NCI-H82 treated with DMSO at 0.1 percent for 48 hours (cell line): Measurements from ENCODE around the gene SERPINB7.
"Not testable (repeated sequence)": the region's sequence is repeated elsewhere in the genome, so short reads cannot be mapped to it uniquely, and the experiment has no call there.

ENCODE experiments used
- DNase-seq: peaks from one replicate; lab custom pipeline; 2025; ENCODE audit not compliant: unreplicated experiment; lab: John Stamatoyannopoulos, UW

The SERPINB7 gene

GRCh38 chr18:63775166-63775730 is at the start of gene SERPINB7:
TSS of gene SERPINB7 (plus strand) at chr18:63775418. CDS start at chr18:63782373, 6,955 bp downstream.
- DNase-seq: no peak

DNA sequence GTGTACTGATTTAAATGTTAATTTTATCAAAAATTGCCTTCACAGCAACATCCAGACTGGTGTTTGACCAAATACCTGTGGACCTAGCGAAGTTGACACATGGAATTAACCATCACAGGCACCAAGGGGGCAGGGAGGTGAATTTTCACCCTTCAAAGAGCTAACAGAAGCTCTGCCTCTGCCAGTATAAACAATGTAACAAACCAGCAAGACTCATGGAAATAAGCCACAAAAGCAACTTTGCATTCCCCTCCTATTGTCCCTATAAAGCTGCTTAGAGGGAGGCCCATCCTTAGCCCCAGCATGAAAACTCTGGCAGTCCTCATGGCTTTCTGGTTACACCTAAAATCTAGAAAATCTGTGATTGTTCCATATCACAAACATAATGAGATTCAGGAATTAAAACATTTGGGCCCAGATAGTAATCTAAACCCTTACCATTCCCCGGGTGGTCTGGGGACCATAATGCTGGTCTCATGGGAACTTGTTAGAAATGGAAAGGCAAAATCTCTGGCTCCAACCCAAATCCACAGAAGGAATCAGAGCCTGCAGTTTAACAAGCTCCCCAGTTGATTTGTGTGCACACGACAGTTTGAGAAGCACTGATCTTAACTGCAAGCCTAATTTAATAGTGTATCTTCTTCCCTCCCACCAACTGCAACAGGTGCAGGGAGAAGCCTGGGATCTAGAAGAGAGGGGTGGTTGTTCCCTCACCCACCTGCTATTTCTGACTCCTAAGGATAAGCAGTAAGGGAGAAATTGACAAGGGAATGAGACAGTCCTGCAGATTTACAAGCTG is 49.3 kb upstream of the SERPINB7 start:
- no peak for DNase-seq

DNA sequence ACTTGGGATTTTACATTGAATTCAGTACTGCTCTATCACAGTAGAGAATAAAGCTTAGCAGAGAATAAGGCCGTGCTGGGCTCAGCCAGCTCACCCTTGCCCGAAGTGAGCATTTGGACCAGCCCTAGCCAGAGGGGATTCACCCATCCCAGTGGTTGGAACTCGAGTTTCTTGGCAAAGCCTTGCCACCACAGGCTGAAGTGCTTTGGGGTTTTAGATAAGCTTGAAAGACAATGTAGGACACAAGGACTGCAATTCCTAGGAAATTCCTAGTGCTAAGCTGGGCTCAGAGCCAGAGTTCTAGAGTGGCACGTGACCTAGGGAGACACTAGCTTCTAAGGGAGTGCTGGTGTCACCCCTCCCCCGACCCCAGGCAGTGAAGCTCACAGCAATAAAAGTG is 44.4 kb upstream of the SERPINB7 start:
- DNase-seq: no peak

- DNase-seq: no peak
Observed at GRCh38 chr18:63731215-63731614, 44.0 kb upstream of the SERPINB7 start.

- no peak for DNase-seq
Observed at GRCh38 chr18:63736876-63737275, 38.3 kb upstream of the SERPINB7 start.

DNA sequence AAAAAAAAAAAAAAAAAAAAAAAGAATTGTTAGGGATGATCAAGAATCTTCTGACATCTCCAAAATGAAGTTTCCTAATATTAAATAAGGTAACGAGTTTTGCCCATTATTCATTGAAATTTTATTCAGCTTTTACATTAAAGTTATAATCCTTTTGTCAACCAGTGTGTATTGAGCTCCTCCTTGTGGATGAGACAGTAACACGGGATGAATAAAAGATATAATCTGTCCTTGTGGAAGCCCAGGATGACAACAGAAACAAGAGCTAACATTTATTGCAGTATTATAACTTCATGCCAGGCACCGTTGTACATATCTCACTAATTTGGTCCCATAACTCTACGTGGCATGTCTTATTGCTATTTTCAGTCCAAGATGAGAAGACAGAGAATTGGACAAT is 33.4 kb upstream of the SERPINB7 start:
- no peak for DNase-seq

DNA sequence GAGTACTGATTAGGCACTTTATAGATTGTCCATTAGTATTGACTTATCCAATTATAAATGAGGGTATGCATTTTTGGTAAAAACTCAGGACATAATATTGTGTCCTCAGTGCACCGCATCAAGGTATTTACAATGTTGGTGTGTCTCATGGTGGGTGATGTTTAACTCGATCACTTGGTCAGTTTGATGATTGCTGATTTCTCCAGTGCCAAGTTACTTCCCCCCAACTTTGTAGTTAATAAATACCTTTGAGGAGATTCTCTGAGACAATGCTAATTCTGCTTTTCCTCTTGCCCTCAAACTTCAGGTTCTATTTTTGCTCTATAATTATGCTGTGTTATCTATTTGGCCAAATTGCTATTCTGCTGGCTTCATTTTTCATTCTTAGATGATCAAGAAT is 28.2 kb upstream of the SERPINB7 start:
- DNase-seq: no peak

- no peak for DNase-seq
Observed at GRCh38 chr18:63749489-63749888, 25.7 kb upstream of the SERPINB7 start.

DNA sequence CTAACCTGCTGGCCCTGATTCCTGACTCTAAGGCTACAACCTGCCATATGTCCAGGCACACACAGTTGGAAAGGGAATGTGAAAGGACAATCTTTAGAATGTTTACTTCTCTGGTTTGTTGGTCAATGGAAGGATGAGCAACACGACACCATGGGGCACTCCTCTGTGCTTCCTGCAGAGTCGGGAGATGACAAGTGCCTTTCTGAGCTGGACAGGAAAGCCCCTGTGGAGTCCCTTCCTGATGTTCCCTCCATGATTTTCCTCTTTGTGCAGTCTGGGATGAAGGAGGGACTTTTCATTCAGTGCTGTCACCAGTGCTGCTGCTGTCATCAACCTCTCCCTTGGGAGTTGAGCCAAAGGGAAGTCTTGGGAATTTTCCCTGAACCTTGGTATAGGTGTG is 22.6 kb upstream of the SERPINB7 start:
- DNase-seq: no peak

DNA sequence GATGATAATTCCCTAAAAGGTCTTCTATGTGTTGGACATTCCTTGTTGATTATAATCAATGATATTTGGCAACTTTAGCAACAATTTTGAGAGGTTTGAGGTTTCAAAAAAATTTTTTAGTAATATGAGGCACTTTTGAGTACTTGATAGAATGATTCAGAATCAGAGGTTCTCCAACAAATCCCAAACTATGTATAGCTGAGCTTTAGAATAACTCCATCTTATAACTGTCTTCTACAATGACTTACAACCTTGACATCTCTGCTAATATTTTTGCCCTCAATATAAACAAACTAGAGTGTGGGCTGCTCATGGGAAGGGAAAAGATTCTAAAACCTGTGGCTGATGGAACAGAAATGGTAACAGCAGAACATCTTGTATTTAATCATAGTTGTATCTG is 21.5 kb upstream of the SERPINB7 start:
- DNase-seq: no peak

DNA sequence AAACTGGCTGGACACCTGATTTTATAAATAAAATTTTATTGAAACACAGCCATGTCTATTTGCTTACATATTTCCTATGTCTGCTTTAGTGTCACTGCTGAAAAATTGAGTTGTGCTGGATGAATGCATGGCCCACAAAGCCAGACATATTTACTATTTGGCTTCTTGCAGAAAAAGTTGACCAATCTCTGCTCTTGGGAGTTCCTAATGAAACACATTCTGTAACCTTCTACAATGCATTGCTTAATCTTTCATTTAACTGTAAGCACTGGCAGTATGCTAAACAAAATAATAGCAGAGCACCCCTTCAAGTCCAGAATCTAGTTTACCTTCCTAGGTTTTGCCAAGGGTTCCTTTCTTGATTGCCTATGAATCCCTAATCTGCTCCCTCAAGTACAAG is 17.7 kb upstream of the SERPINB7 start:
- DNase-seq: no peak

DNA sequence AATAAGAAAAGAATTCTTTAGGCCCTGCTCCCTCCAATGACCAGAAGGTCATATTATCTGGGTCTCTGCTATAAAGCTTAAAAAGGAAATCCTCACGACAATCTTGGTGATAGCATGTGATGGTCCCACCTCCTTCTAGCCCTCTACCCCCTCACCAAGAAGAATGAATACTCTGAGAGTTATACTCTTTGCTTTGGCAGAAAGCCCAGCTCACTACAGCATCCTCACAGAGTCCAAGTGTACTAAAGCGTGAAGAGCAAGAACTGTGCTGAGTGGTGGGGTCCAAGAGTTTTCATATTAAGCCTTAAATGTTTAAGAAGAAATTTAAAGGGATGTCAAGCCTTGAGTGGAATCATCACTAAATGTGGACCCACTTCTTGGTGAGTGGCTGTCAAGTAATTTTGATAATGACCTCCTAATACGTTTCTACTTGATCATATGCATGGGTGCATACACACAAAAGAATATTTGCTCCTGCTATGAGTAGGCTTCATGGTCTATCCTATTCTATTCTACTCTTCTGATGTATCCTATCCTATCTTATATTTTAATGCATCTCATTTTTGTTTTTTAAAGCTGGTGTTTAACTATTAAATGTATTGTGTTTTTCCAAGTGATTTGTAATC is 16.5 kb upstream of the SERPINB7 start:
- no peak for DNase-seq

DNA sequence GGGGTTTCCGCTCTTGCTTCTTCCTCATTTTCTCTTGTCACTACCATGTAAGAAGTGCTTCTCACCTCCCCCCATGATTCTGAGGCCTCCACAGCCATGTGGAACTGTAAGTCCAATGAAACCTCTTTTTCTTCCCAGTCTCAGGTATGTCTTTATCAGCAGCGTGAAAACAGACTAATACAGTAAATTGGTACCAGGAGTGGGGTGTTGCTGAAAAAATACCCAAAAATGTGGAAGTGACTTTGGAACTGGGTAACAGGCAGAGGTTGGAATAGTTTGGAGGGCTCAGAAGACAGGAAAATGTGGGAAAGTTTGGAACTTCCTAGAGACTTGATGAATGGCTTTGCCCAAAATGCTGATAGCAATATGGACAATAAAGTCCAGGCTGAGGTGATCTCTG is 15.4 kb upstream of the SERPINB7 start:
- not testable (repeated sequence) for DNase-seq

GRCh38 chr18:63762518-63762917 is 12.7 kb upstream of the SERPINB7 start:
- DNase-seq: no peak

DNA sequence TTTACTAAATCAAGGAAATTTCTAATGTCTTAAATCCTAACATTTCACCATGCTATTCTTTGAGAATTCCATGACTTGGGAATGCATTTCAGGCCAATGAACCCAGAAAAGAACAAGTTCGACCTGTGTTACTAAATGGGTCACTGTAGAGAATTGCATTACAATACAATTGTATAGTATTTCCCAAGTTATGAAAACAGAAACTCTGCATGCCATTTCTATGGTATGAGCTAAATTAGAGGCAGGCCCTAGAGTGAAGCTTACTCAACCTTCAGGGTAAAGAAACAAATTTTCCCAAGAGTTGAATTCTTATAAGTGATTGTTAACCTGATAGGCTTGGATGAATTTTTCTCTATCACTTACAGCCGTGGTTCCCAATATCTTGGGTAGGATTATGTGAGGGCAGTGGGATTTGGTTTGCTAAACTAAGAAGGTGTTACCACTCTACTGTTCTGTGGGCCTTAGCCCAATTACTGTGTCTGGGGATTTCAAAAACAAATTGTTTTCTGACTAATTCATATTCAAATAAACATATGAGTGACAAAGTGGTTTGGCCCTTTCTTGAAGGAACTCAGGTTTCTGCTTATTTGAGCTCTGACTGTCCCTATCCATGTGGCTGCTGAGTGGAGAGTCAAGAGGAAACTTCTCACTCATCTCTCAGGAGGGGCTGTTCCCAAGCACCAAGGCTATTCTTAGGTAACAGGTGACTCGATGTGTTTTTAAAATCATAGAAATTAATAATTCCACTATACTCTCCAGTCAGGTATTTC is 11.2 kb upstream of the SERPINB7 start:
- DNase-seq: no peak

DNA sequence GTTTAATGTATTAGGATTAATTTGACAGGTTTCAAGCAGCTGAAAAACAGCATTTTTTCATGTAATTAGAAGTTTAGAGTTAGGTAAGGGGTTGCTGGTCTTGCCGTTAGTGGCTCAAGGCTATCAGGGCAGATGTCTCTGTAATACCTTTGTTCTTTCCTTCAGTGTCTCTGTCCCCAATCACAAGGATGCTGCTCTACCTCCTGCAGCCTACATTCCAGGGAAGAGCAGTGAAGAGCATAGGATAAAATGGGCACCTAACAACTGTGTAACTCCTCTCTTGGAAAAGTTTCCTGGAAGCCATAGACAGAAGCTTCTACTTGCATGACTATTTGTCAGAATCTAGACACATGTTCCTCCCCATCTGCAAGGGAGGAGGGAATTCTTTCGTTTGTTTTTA is 9.4 kb upstream of the SERPINB7 start:
- no peak for DNase-seq

DNA sequence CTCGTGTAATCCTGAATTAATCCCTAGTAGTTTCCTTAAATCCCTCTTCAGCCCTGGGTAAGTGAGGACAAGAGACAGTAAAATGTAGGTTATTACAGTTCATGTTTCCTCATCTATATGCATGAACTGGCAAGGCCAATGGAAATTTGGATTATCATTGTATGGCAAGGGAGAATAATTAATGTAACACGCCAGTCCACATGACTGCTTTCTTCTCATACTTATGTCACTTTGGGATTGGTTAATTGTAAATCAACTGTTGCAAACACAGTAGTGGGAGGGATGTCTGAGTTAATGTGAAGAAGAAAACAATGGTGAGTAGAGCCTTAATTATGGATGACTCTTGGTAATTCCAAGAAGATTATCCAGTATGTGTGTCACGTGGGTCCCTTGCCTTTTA is 1.7 kb upstream of the SERPINB7 start:
- DNase-seq: peak; percentile 9

DNA sequence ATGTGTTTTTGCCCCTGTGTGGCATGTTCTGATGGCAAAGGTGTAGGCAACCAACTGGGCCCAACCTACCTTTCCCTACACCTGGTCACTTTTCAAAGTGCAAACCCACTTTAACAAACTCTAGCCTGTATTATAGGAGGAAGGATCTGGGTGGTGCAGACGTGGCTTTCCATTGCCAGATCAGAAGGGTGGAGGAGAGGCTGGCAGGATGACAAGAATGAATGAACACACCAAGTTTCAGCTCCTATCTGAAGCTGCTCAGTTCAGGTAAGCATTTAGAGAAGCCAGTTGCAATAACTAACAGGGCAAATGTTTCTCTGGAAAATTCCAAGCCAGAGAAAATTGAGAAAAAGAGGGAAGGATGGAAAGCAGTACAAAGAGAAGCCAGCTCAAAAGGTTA is 707 bp upstream of the SERPINB7 start:
- no peak for DNase-seq

- no peak for DNase-seq
Observed at GRCh38 chr18:63779386-63779785, 4.2 kb downstream of the SERPINB7 start.

DNA sequence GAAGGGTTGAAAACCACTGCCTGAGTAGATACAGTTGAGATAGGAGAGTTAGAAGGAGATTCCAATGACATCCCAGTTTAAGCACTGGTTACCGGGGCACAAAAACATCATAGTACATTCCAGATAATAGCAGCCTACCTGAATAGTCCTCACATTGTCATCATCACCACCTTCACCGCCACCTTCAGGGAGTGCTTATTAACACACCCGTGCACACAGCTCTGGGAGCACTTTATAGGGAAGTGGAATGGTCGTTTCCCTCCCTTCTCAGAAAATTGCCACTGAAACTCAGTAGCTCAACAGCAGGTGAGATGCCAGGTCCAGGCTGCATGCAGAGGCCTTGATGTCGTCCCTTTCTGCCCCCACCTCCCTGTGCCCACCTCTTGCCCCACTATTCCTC is 8.2 kb downstream of the SERPINB7 start:
- DNase-seq: no peak

GRCh38 chr18:63784787-63785452 is 9.7 kb downstream of the SERPINB7 start:
- no peak for DNase-seq
